ENCODE measurements around the gene SDF2. TPM values are rescaled to one million over a fixed set of nuclear protein-coding genes. Genes with fewer than 3 reads are reported as not detected.
A peak's percentile ranks its signal among the peaks of the same experiment; 100 is the strongest.

Gene SDF2
- 29.9 and 44.3 TPM in 2 replicates for total RNA-seq (2012; rRNA removed)

- Histone ChIP-seq H3K4me2 (ENCODE audit: low read length) (peak within 1 kb of the TSS; percentile 90), H3K4me3 (ENCODE audit: low read length) (peak within 1 kb of the TSS; percentile 81), H3K27me3 (ENCODE audit: control insufficient read depth, insufficient read depth, low read length) (no peaks in the 10 kb centered on the region), H3K4me1 (ENCODE audit: control insufficient read depth, insufficient read depth, low read length) (peaks cover 27% of the 10 kb centered on the region), H3K9me3 (replicated peaks; ENCODE audit: low read length) (no peaks in the 10 kb centered on the region), H3K36me3 (ENCODE audit: insufficient read depth, low read length) (peaks cover 11% of the 10 kb centered on the region), H3K9ac (ENCODE audit: low read depth, low read length) (peak within 1 kb of the TSS; percentile 88)
These were observed at the start of gene SDF2, which contains the start of gene SUPT6H for GRCh38 chr17:28661635-28662526. Gene SDF2, minus strand, starts transcription at chr17:28661906. Its CDS starts 30 bp downstream, at chr17:28661876. Gene SUPT6H, plus strand, starts transcription at chr17:28662205. Its CDS starts 11,197 bp downstream, at chr17:28673402.

GRCh38 chr17:28710861-28711722 lies 49.4 kb upstream of the SDF2 start:
- no peaks in the 10 kb centered on the region for H3K27me3 ChIP-seq (ENCODE audit: control insufficient read depth, insufficient read depth, low read length)
- peak overlapping the region; percentile 71 for H3K4me3 ChIP-seq (ENCODE audit: low read length)
- H3K9me3 ChIP-seq (replicated peaks; ENCODE audit: low read length) = no peaks in the 10 kb centered on the region
- peak overlapping the region; percentile 85 for H3K9ac ChIP-seq (ENCODE audit: low read depth, low read length)
- H3K4me2 ChIP-seq (ENCODE audit: low read length) = peak overlapping the region; percentile 90
- peaks cover 39% of the 10 kb centered on the region for H3K36me3 ChIP-seq (ENCODE audit: insufficient read depth, low read length)
- peaks cover 21% of the 10 kb centered on the region for H3K4me1 ChIP-seq (ENCODE audit: control insufficient read depth, insufficient read depth, low read length)

- H3K4me1 ChIP-seq (ENCODE audit: control insufficient read depth, insufficient read depth, low read length) = peaks cover 14% of the 10 kb centered on the region
These were observed 45.6 kb upstream of the SDF2 start for GRCh38 chr17:28707339-28707720.

GRCh38 chr17:28706471-28707338 lies 45.0 kb upstream of the SDF2 start:
- Histone ChIP-seq H3K4me2 (ENCODE audit: low read length) (no peak overlapping the region), H3K9me3 (replicated peaks; ENCODE audit: low read length) (no peaks in the 10 kb centered on the region), H3K4me3 (ENCODE audit: low read length) (no peak overlapping the region), H3K9ac (ENCODE audit: low read depth, low read length) (no peak overlapping the region), H3K36me3 (ENCODE audit: insufficient read depth, low read length) (peaks cover 41% of the 10 kb centered on the region), H3K4me1 (ENCODE audit: control insufficient read depth, insufficient read depth, low read length) (peaks cover 8% of the 10 kb centered on the region), H3K27me3 (ENCODE audit: control insufficient read depth, insufficient read depth, low read length) (no peaks in the 10 kb centered on the region)

More at GRCh38 chr17:28707339-28707720, 45.6 kb upstream of the SDF2 start:
- Histone ChIP-seq H3K4me2 (ENCODE audit: low read length) (no peak overlapping the region), H3K9me3 (replicated peaks; ENCODE audit: low read length) (no peaks in the 10 kb centered on the region), H3K36me3 (ENCODE audit: insufficient read depth, low read length) (peaks cover 36% of the 10 kb centered on the region), H3K4me3 (ENCODE audit: low read length) (no peak overlapping the region), H3K27me3 (ENCODE audit: control insufficient read depth, insufficient read depth, low read length) (no peaks in the 10 kb centered on the region), H3K9ac (ENCODE audit: low read depth, low read length) (no peak overlapping the region)

- H3K4me3 ChIP-seq (ENCODE audit: low read length) = no peak overlapping the region
- H3K9ac ChIP-seq (ENCODE audit: low read depth, low read length) = no peak overlapping the region
- H3K4me1 ChIP-seq (ENCODE audit: control insufficient read depth, insufficient read depth, low read length) = peaks cover 5% of the 10 kb centered on the region
- no peaks in the 10 kb centered on the region for H3K9me3 ChIP-seq (replicated peaks; ENCODE audit: low read length)
- peaks cover 50% of the 10 kb centered on the region for H3K36me3 ChIP-seq (ENCODE audit: insufficient read depth, low read length)
- no peaks in the 10 kb centered on the region for H3K27me3 ChIP-seq (ENCODE audit: control insufficient read depth, insufficient read depth, low read length)
- H3K4me2 ChIP-seq (ENCODE audit: low read length) = no peak overlapping the region
These were observed 44.1 kb upstream of the SDF2 start for GRCh38 chr17:28705728-28706334.

- Histone ChIP-seq H3K27me3 (ENCODE audit: control insufficient read depth, insufficient read depth, low read length) (no peaks in the 10 kb centered on the region), H3K9ac (ENCODE audit: low read depth, low read length) (no peak overlapping the region), H3K4me1 (ENCODE audit: control insufficient read depth, insufficient read depth, low read length) (no peaks in the 10 kb centered on the region), H3K36me3 (ENCODE audit: insufficient read depth, low read length) (peaks cover 56% of the 10 kb centered on the region), H3K4me3 (ENCODE audit: low read length) (no peak overlapping the region), H3K4me2 (ENCODE audit: low read length) (no peak overlapping the region), H3K9me3 (replicated peaks; ENCODE audit: low read length) (no peaks in the 10 kb centered on the region)
These were observed 43.5 kb upstream of the SDF2 start for GRCh38 chr17:28705074-28705659.

- Histone ChIP-seq H3K9me3 (replicated peaks; ENCODE audit: low read length) (no peaks in the 10 kb centered on the region), H3K27me3 (ENCODE audit: control insufficient read depth, insufficient read depth, low read length) (no peaks in the 10 kb centered on the region), H3K4me2 (ENCODE audit: low read length) (no peak overlapping the region), H3K36me3 (ENCODE audit: insufficient read depth, low read length) (peaks cover 65% of the 10 kb centered on the region), H3K4me1 (ENCODE audit: control insufficient read depth, insufficient read depth, low read length) (no peaks in the 10 kb centered on the region), H3K9ac (ENCODE audit: low read depth, low read length) (no peak overlapping the region), H3K4me3 (ENCODE audit: low read length) (no peak overlapping the region)
These were observed 42.6 kb upstream of the SDF2 start for GRCh38 chr17:28704219-28704858.

GRCh38 chr17:28703552-28704218 lies 42.0 kb upstream of the SDF2 start:
- no peak overlapping the region for H3K4me3 ChIP-seq (ENCODE audit: low read length)
- H3K9me3 ChIP-seq (replicated peaks; ENCODE audit: low read length) = no peaks in the 10 kb centered on the region
- no peaks in the 10 kb centered on the region for H3K4me1 ChIP-seq (ENCODE audit: control insufficient read depth, insufficient read depth, low read length)
- H3K4me2 ChIP-seq (ENCODE audit: low read length) = no peak overlapping the region
- H3K27me3 ChIP-seq (ENCODE audit: control insufficient read depth, insufficient read depth, low read length) = no peaks in the 10 kb centered on the region
- H3K36me3 ChIP-seq (ENCODE audit: insufficient read depth, low read length) = peaks cover 71% of the 10 kb centered on the region
- no peak overlapping the region for H3K9ac ChIP-seq (ENCODE audit: low read depth, low read length)

- H3K36me3 ChIP-seq (ENCODE audit: insufficient read depth, low read length) = peaks cover 81% of the 10 kb centered on the region
- no peaks in the 10 kb centered on the region for H3K4me1 ChIP-seq (ENCODE audit: control insufficient read depth, insufficient read depth, low read length)
- H3K4me2 ChIP-seq (ENCODE audit: low read length) = no peak overlapping the region
- no peak overlapping the region for H3K9ac ChIP-seq (ENCODE audit: low read depth, low read length)
- H3K9me3 ChIP-seq (replicated peaks; ENCODE audit: low read length) = no peaks in the 10 kb centered on the region
- no peak overlapping the region for H3K4me3 ChIP-seq (ENCODE audit: low read length)
- H3K27me3 ChIP-seq (ENCODE audit: control insufficient read depth, insufficient read depth, low read length) = no peaks in the 10 kb centered on the region
These were observed 41.0 kb upstream of the SDF2 start for GRCh38 chr17:28702752-28703150.
